ENCODE measurements around the gene SEC23IP.
A peak's percentile ranks its signal among the peaks of the same experiment; 100 is the strongest.
"Not testable (repeated sequence)": the region's sequence is repeated elsewhere in the genome, so short reads cannot be mapped to it uniquely, and the experiment has no call there.

The SEC23IP gene

DNA sequence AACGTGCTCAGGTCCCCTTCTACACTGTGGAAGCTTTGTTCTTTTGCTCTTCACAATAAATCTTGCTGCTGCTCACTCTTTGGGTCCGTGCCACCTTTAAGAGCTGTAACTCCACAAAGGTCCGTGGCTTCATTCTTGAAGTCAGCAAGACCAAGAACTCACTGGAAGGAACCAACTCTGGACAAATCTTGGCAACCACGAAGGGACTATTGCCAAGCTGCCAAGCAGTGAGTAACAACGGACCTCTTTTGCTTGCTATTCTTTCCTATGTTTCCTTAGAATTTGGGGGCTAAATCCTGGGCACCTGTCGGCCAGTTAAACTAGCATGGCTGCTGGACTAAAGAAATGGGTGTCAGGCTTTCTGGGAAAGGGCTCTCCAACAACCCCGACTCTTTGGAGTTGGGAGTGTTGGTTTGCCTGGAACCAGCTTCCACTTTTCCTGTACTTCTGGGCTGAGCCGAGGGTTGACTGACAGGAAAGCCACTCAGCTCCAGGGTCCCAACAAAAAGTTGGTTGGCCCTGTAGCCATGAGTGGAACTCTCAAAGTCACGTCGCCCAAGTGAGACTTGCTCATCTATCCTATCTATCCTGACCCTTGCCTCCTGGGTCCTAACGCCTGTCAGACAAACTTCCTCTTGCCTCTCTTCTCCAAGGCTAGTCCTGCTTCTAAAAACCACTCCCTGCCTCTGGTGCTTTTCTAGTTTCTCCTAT is 8.5 kb upstream of the SEC23IP start:
- DNase-seq: not testable (repeated sequence)

DNA sequence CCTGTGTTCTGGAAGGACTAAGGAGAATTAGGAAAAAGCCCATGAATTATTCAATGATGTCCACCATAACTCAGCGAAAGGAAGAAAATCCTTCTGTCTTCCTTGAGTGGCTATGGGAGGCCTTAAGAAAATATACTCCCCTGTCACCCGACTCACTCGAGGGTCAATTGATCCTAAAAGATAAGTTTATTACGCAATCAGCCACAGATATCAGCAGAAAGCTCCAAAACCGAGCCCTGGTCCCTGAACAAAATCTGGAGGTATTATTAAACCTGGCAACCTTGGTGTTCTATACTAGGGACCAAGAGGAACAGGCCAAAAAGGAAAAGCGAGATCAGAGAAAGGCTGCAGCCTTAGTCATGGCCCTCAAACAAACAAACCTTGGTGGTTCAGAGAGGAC is 6.5 kb upstream of the SEC23IP start:
- not testable (repeated sequence) for DNase-seq

DNA sequence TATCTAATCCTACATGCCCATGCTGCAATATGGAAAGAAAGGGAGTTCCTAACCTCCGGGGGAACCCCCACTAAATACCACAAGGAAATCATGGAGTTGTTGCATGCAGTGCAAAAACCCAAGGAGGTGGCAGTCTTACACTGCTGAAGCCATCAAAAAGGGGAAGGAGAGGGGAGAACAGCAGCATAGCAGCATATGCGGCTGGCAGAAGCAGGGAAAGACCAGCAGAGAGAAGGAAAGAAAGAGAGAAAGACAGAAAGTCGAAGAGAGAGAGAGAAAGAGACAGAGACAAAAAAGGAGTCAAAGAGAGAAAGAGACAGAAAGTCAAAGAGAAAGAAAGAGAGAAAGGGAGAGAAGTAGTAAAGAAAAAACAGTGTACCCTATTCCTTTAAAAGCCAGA is 3.8 kb upstream of the SEC23IP start:
- DNase-seq: peak; percentile 25

DNA sequence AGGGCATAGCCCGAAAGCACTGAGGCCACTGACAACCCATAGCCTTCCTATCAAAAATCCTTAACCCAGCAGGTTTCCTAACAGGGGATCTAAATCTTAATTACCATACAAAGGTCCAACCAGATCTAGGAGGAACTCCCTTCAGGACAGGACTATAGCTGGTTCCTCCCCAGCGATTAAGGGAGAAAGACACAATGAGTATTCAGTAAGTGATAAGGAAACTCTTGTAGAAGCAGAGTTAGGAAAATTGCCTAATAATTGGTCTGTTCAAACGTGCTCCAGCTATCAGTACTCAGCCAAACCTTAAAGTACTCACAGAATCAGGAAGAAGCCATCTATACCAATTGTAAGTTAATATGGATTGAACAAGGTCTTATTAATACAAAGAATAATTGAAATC is 3.3 kb upstream of the SEC23IP start:
- not testable (repeated sequence) for DNase-seq

DNA sequence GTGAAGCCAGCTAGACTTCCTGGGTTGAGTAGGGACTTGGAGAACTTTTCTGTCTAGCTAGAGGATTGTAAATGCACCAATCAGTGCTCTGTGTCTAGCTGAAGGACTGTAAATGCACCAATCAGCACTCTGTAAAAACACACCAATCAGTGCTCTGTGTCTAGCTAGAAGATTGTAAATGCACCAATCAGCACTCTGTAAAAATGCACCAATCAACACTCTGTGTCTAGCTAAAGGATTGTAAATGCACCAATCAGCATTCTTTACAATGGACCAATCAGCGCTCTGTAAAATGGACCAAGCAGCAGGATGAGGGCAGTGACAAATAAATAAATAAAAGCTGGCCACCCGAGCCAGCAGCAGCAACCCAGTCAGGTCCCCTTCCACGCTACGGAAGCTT is 2.2 kb upstream of the SEC23IP start:
- not testable (repeated sequence) for DNase-seq

DNA sequence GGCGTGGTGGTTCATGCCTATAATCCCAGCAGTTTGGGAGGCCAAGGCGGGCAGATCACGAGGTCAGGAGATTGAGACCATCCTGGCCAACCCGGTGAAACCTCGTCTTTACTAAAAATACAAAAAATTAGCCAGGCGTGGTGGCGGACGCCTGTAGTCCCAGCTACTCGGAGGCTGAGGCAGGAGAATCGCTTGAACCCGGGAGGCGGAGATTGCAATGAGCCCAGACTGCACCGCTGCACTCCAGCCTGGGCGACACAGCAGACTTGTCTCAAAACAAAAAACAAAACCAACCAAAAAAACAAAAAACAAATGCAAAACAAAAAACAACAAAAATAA is 712 bp upstream of the SEC23IP start:
- DNase-seq: not testable (repeated sequence)

DNA sequence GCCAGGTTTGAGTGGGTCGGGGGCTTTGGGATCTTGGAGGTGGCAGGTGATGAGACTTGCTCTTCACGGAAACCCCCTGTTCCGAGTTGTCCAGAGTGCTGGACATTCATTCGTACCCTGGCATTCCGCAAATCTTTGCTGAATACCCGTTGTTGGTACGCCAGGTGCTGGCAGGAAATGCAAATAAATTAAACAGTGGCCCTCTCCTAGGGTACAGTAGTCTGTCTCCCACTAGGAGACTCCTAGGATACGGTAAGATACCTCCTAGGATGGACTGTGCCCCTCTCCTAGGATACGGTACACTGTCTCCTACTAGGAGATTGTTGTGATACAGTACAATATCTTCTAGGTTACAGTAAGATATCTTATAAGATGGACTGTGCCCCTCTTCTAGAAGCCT is 544 bp downstream of the SEC23IP start:
- no peak for DNase-seq

DNA sequence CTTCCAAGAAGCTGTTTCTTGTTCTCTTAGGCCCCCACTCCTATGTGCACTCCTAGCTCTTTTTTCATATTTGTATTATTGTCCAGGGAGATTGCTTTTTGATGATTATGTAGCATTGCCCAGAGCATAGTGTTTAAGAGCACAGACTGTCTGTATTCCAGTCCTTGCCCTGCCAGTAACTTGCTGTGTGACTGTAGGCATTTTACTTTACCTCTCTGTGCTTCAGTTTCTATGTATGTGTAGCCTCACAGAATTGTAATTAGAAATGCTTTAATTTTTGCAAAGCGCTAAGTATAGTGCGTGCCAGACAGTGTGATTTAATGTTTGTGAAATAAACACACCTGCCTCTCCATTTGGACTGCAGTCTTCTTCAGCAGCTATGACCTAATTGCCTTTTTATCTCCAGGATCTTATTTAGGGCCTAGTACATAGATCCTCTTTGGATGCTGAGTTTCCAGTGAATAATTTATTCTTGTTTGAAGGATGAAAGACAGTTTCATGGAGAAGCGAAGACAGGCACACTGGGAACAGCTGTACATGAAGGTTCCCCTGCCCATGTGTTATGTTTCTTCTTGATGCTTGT is 1.4 kb downstream of the SEC23IP start:
- DNase-seq: no peak

DNA sequence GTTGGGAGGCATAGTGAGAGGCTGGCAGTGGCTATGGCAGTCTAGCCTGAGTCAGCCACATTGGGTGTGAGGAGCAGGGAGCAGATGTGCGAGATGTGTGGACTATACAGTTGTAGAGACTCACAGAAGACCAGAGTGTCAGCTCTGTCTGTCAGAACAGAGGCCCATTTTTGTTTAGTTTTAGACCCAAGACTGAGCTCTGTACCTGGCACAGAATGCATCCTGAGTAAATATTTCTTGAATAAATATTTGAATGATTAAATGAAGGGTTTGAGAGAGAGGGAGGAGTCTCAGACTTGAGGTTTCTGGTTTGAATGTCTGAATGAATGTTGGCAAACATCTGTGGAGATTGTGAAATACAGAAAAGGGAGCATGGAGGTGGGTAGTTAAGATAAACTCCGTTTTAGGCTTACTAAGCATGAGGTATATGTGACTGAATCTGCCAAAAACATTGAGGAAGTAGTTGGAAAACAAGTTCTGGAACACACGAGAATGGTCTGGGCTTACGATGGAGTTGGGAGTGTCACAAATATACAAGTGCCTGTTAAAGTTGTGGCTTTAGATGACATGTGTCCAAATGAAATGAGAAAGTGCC is 3.6 kb downstream of the SEC23IP start:
- peak; percentile 72 for DNase-seq

DNA sequence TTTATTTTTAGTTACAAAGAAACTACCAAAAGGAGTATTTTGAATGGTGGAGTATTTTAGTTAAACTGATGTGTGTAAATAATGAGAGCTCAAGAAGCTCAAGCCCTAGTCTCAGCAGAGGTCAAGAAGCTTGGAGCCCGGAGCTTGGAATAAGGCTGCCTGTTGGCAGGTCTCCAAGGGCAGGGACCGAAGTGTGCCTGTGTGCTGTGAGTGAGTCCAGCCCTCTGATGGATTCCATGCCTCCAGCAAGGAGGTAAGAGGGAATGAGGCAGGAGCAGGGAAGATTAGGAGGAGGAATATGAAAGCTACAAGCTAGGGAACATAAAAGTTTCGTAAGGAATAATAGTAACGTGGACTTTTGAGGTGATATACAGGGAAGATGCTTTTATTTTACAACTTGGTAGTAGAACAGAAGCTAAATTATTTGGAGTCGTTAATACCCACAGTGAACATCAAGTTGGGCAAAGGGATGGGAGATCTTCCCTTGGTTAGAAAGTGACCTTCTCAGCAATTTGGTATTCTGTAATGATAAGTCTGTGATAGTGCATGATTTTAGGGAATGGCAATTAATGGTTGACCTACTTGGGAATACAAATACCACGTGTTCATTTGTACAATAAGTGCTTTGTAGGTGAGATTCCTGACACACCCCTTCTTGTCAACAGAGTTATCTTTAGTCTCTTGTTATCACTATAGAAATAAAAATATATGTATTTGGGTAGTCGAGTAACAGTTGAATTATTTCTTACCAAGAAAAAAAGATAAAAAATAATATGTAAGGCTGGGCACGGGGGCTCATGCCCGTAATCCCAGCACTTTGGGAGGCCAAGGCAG is 4.6 kb downstream of the SEC23IP start:
- DNase-seq: no peak

DNA sequence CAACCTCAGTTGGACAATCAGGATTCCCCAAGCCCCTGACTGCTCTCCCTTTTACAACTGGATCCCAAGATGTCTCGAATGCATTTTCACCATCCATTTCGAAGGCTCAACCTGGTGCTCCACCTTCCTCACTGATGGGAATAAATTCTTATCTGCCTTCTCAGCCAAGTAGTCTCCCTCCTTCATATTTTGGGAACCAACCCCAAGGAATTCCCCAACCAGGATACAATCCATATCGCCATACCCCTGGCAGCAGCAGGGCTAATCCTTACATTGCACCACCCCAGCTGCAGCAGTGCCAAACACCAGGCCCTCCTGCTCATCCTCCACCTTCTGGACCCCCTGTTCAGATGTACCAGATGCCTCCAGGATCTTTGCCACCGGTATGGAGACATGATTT is 6.0 kb downstream of the SEC23IP start:
- DNase-seq: no peak

DNA sequence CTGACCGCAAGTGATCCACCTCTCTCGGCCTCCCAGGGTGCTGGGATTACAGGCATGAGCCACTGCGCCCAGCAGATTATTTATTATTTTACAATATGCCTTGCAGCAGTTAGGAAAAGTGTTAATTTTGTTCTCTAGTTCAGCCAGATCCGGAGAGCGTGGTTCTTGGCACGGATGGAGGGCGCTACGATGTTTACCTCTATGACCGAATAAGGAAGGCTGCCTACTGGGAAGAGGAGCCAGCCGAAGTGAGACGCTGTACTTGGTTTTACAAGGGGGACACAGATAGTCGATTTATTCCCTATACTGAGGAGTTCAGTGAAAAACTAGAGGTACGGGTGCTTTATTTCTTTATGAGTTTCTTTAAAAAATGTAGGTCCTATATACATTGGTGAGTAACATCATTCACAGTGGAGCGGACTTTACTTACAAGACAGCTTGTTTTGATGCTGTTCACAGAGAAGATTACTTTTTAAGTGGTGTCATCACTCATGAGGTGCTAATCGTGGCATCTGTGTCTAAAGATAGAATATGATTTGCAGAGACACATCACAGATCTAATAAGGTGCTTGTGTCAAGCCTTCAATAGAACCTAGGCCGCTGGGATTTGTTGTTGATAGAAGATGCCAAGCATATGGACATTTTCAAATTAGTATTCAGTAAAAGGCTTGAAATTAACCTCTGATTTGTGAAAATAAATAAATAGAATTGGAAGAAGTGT is 11.6 kb downstream of the SEC23IP start:
- DNase-seq: no peak

DNA sequence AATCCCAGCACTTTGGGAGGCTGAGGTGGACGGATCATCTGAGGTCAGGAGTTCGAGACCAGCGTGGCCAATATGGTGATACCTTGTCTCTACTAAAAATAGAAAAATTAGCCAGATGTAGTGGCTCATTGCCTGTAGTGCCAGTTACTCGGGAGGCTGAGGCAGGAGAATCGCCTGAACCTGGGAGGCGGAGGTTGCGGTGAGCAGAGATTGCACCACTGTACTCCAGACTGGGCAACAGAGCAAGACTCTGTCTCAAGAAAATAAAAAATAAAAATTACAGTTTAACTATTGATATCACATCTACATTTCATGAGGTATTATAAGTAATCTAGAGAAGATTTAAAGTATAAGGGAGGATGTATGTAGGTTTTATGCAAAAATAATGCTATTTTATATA is 15.2 kb downstream of the SEC23IP start:
- DNase-seq: not testable (repeated sequence)

DNA sequence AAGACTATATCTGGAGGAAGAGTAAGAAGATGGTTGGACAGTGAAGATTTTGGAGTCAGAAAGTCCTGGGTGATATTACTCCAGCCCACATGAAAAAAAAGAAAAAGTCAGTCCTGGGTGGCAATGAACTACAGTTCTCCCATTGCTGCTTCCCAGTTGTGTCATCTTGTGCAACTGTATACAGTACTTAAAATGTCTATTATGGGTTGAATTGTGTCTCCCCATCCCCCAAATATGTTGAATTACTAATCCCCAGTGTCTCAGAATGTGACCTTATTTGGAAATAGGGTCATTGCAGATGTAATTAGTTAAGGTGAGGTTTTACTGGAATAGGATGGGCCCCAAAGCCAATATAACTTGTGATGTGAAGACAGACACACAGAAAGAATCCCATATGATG is 15.6 kb downstream of the SEC23IP start:
- no peak for DNase-seq

DNA sequence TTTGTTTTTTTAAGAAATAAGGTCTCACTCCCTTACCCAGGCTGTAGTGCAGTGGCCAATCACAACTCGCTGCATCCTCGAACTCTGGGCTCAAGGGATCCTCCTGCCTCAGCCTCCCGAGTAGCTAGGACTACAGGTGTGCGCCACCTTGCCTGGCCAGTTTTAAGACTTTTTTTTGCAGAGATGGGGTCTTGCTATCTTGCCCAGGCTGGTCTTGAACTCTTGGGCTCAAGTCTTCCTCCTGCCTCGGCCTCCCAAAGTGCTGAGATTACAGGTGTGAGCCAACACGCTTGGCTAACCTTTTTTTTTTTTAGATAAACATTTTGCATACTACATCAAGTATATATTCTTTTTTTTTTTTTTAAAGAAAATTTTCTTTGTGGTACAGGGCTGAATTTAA is 18.2 kb downstream of the SEC23IP start:
- no peak for DNase-seq

DNA sequence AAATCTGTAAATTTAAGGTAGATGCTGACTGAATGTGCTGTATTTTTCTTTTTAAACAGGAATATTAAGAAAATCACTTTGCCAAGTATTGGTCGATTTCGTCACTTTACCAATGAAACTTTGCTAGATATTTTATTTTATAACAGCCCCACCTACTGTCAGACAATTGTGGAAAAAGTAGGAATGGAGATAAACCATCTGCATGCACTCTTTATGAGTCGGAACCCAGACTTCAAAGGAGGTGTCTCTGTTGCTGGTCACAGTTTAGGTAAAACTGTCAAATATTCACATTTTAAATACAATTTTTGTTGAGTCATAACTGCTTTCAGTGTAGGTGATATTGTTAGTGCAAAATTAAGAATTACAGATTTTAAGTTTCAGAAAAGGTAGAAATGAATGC is 25.2 kb downstream of the SEC23IP start:
- DNase-seq: no peak

DNA sequence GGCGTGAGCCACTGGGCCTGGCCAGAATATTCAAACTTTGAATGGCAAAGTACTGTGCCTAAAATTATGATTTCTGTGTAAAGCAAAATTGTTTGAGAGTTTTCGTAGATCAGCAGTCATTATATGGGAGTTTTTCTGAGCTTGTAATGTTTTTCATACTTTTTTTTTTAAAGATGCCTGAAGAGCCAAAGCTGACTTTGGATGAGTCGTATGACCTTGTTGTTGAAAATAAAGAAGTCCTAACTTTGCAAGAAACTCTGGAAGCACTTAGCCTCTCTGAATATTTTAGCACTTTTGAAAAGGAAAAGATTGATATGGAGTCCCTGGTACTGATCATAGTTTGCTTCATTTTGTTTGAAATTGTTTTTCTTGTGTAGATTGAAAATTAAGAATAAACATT is 26.7 kb downstream of the SEC23IP start:
- DNase-seq: no peak

DNA sequence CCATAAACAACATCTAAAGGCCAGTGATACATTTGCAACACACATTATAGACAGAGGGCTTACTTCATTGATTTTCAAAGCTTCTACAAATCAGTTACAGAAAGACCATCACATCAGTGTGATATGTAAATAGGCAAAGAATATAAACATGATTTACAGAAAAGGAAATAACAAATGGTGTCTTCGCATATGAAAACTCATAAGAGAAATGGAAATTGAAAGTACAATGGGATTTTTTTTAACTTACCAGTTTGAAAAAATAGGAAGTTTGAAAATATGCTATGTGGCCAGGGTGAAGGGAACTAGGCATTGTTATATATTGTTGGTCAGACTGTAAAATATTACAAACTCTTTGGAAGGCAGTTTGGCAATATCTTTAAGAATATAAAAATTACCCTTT is 27.3 kb downstream of the SEC23IP start:
- no peak for DNase-seq

DNA sequence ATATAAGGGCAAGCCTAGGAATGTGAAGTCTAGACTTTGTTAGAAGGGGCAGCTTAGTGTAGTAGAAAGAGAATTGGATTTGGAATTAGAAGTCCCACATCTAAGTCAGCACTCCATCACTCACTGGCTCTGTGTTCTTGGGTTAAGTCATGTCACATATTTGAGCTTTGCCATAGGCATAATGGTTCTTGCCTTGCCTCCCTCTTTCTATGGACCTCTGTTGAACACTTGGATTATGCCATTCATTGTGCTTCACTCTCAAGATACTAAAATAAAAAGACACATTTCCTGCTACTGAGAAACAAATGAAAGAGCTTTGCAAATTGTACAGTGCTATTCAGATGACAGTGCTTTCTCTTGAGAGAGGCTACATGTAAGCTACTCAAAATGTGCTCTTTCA is 35.9 kb downstream of the SEC23IP start:
- DNase-seq: no peak

DNA sequence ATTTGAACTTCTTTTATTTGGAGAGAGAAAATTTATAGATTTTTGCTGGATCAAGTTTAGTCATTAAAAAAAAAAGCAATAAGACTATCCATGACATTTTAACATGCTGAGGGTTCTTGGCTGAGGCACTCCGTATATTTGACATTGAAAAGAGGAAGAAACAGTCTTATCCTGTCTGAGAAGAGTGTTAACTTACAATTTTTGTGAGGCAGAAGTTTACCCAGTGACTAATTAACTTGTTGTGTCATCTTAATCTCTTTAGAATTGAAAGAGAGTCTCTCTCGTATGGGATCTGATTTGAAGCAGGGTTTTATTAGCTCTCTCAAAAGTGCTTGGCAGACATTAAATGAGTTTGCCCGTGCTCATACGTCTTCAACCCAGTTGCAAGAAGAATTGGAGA is 39.3 kb downstream of the SEC23IP start:
- DNase-seq: no peak

DNA sequence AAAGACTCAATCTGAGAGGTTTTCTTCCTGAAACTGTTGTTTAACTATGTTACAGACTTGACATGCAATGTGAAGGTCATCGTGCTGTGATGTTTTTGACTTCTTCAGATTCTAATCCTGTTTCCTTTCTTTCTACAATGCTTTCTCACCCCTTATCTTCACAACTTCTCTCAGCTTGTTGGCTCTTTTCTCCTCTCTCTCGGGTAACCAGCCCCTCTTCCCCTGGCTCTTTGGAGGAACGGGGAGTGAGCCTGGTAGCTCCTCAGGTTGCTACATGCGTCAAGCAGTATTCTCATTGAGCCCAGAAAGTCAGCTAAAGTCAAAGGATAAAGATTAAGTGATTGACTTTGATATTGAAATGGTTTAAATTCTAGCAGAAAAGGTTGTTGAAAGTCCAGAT is 40.1 kb downstream of the SEC23IP start:
- DNase-seq: no peak

DNA sequence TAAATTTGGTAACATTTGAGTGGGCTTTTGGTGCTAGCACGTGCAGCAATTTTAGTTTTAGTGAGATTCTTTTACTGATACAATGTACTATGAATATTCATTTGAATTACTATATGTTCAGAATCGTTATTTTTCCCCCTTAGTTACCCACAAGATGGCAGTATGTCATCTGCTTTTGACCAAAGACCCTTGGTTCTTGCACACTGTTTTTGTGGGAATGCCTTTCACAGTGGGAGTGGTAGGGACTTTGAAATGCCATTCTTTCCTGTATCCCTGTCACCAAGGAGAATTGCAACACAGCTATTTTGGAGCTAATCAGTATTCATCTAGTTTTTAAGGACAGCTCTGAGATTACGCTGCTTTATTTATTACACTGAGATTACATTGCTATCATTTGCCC is 40.6 kb downstream of the SEC23IP start:
- no peak for DNase-seq

DNA sequence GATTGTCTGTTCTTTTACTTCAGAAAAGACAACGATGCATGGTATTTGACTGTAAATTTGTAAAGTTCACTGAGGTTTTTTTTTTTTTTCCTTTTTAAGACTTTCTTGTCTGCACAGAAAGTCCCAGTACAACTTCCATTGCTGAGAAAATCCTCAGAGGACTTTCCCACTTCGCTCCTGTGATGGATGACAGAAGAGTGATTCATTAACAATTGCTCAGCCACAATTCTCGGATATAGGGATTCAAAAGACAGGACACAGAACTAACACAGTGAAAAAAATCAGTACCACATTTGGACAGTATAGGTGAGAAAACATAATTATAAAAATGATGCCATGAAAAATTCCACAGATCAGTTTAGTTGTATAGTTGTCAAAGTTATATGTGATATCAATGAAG is 48.0 kb downstream of the SEC23IP start:
- no peak for DNase-seq
